HG03066 (cell line): ENCODE data around the gene ATP9B.

Source experiments
- ATAC-seq: cut with Tn5 transposase; IDR thresholded peaks from one replicate; pipeline ENCODE4 v1.9.1; 2021; ENCODE audit warnings: low read depth; ENCODE audit not compliant: unreplicated experiment

ATP9B gene

GRCh38 chr18:79345366-79345765 lies 276.2 kb downstream of the ATP9B start:
- no peak for ATAC-seq

- no peak for ATAC-seq
Observed at GRCh38 chr18:79345981-79346380, 276.8 kb downstream of the ATP9B start.

- no peak for ATAC-seq
Observed at GRCh38 chr18:79348066-79348465, 278.9 kb downstream of the ATP9B start.

- ATAC-seq: no peak
Observed at GRCh38 chr18:79352432-79352831, 283.2 kb downstream of the ATP9B start.

GRCh38 chr18:79353267-79353666 lies 284.1 kb downstream of the ATP9B start:
- no peak for ATAC-seq

- ATAC-seq: no peak
Observed at GRCh38 chr18:79354350-79354749, 285.2 kb downstream of the ATP9B start.

- peak; percentile 42 for ATAC-seq
Observed at GRCh38 chr18:79355433-79356335, 286.5 kb downstream of the ATP9B start.

GRCh38 chr18:79356435-79356834 lies 287.2 kb downstream of the ATP9B start:
- peak; percentile 96 for ATAC-seq

- no peak for ATAC-seq
Observed at GRCh38 chr18:79360933-79361332, 291.7 kb downstream of the ATP9B start.

GRCh38 chr18:79361766-79362522 lies 292.8 kb downstream of the ATP9B start:
- ATAC-seq: no peak

- ATAC-seq: no peak
Observed at GRCh38 chr18:79365701-79366100, 296.5 kb downstream of the ATP9B start.

GRCh38 chr18:79366177-79367094 lies 297.2 kb downstream of the ATP9B start:
- ATAC-seq: no peak

GRCh38 chr18:79367480-79367879 lies 298.3 kb downstream of the ATP9B start:
- no peak for ATAC-seq

GRCh38 chr18:79367989-79368388 lies 298.8 kb downstream of the ATP9B start:
- ATAC-seq: no peak

- ATAC-seq: no peak
Observed at GRCh38 chr18:79368681-79369080, 299.5 kb downstream of the ATP9B start.

GRCh38 chr18:79371561-79372121 lies 302.4 kb downstream of the ATP9B start:
- ATAC-seq: no peak

- ATAC-seq: no peak
Observed at GRCh38 chr18:79372461-79372860, 303.3 kb downstream of the ATP9B start.

- ATAC-seq: no peak
Observed at GRCh38 chr18:79372991-79373390, 303.8 kb downstream of the ATP9B start.

- ATAC-seq: no peak
Observed at GRCh38 chr18:79373736-79374135, 304.5 kb downstream of the ATP9B start.

GRCh38 chr18:79374408-79375171 lies 305.4 kb downstream of the ATP9B start:
- peak; percentile 79 for ATAC-seq
